GM12878 (cell line): ENCODE results near the gene RAET1G. TPM values are rescaled to one million over a fixed set of nuclear protein-coding genes. Genes with fewer than 3 reads are reported as not detected.

Experiments
- ATAC-seq: fragments of 200-7000 bp; cut with Tn5 transposase; 3 replicates; pipeline ENCODE4 v1.9.1; 2020; ENCODE audit warnings: mild to moderate bottlenecking, moderate library complexity
- BruUV-seq: library from RNA; stranded (reverse); fragments of 400-500 nt; replicated peaks from 2 replicates; lab custom pipeline; 2021; lab: Mats Ljungman, UMichigan
- CTCF ChIA-PET: fragments of 300-600 bp; sonication (Branson Sonifier 250); formaldehyde crosslinking; extraction: SDS; loops from one replicate; lab custom pipeline; 2021; ENCODE audit warnings: inconsistent platforms; lab: Yijun Ruan, JAX
- POLR2A ChIA-PET: fragments of 350-600 bp; formaldehyde crosslinking; extraction: SDS; loops from one replicate; lab custom pipeline; 2021; ENCODE audit warnings: inconsistent platforms; lab: Charles Lee
- RAD21 ChIA-PET: fragments of 300-600 bp; sonication (Branson Sonifier 250); formaldehyde crosslinking; loops from one replicate; lab custom pipeline; 2023; ENCODE audit warnings: antibody characterized with exemption; ENCODE audit not compliant: unreplicated experiment; lab: Charles Lee
- SMC1A ChIA-PET: fragments of 300-600 bp; sonication (Branson Sonifier 250); formaldehyde crosslinking; loops from one replicate; lab custom pipeline; 2023; ENCODE audit not compliant: unreplicated experiment, uncharacterized antibody; lab: Charles Lee
- DNase-seq: peaks from one replicate; pipeline ENCODE4 v3.0.0-alpha.2; 2011; ENCODE audit warnings: low read depth, low spot score
- FAIRE-seq: peaks from 3 replicates; lab custom pipeline; 2011; peaks lifted over from hg19 to GRCh38; lab: Jason Lieb, UNC
- H2AFZ ChIP-seq: 2 replicates; pipeline ENCODE4 v1.6.0; 2011; ENCODE audit warnings: low read depth, low read length, control low read depth; ENCODE audit not compliant: control insufficient read depth
- H3K27ac ChIP-seq: 2 replicates; pipeline ENCODE4 v1.5.1; 2011; ENCODE audit warnings: control low read depth; ENCODE audit not compliant: control insufficient read depth, insufficient read depth
- H3K27me3 ChIP-seq, 2 experiments: replicated peaks in 1 of 2; 2 replicates each; pipeline versions ENCODE4 v1.6.0 to v1.6.1; 2011; ENCODE audit warnings: low read length in 1 of 2; ENCODE audit not compliant: control insufficient read depth in 2 of 2, insufficient read depth in 2 of 2
- H3K36me3 ChIP-seq, 2 experiments: 2 replicates each; pipeline ENCODE4 v1.5.1; 2011; ENCODE audit warnings: low read length in 1 of 2; ENCODE audit not compliant: control insufficient read depth in 2 of 2, insufficient read depth in 2 of 2
- H3K4me1 ChIP-seq: 2 replicates; pipeline ENCODE4 v1.6.1; 2011; ENCODE audit warnings: mild to moderate bottlenecking, low read length, moderate library complexity, mixed read lengths; ENCODE audit not compliant: control insufficient read depth, insufficient read depth
- H3K4me2 ChIP-seq: 2 replicates; pipeline ENCODE4 v1.6.0; 2011; ENCODE audit warnings: control low read depth; ENCODE audit not compliant: control insufficient read depth, insufficient read depth
- H3K4me3 ChIP-seq: fragments of 200-600 bp; sonication (generic); 2 replicates; pipeline ENCODE4 v1.5.1; 2016
- H3K79me2 ChIP-seq: 2 replicates; pipeline ENCODE4 v1.6.0; 2011; ENCODE audit warnings: low read length; ENCODE audit not compliant: control insufficient read depth, insufficient read depth
- H3K9ac ChIP-seq: 2 replicates; pipeline ENCODE4 v1.8.0; 2011; ENCODE audit warnings: low read length, control low read depth, mixed read lengths; ENCODE audit not compliant: control insufficient read depth, insufficient read depth
- H3K9me3 ChIP-seq: replicated peaks from 3 replicates; pipeline ENCODE4 v1.5.1; 2011; ENCODE audit warnings: mild to moderate bottlenecking, low read length; ENCODE audit not compliant: control insufficient read depth, insufficient read depth
- H4K20me1 ChIP-seq: 2 replicates; pipeline ENCODE4 v1.6.0; 2011; ENCODE audit not compliant: control insufficient read depth, insufficient read depth
- BRCA1 ChIP-seq: IDR thresholded peaks from 2 replicates; pipeline ENCODE4 v1.6.1; 2011; ENCODE audit warnings: low read depth, low read length, improper control_type of control experiment
- EP300 ChIP-seq, 2 experiments: fragments of 150-350 bp in 1 of 2; IDR thresholded peaks; 2 replicates each; pipeline ENCODE4 v1.6.1; 2011 to 2012; ENCODE audit warnings: low read depth in 2 of 2, low read length in 2 of 2, borderline replicate concordance in 1 of 2, improper control_type of control experiment in 1 of 2, inconsistent platforms in 1 of 2; ENCODE audit not compliant: control insufficient read depth in 1 of 2
- FOXK2 ChIP-seq: fragments of 450-650 bp; IDR thresholded peaks from 2 replicates; pipeline ENCODE4 v1.6.1; 2017; ENCODE audit warnings: mild to moderate bottlenecking, moderate library complexity
- GATAD2B ChIP-seq: fragments of 450-650 bp; conservative IDR thresholded peaks from 2 replicates; pipeline ENCODE4 v1.6.1; 2017; ENCODE audit warnings: low read depth, mild to moderate bottlenecking, moderate library complexity
- POLR2AphosphoS2 ChIP-seq: IDR thresholded peaks from 2 replicates; pipeline ENCODE4 v1.6.1; 2011; ENCODE audit warnings: low read depth, mild to moderate bottlenecking, low read length, improper control_type of control experiment, moderate library complexity
- RBBP5 ChIP-seq: fragments of 200-600 bp; sonication (generic); conservative IDR thresholded peaks from 2 replicates; pipeline ENCODE4 v1.6.1; 2016
- SPI1 ChIP-seq: IDR thresholded peaks from 2 replicates; pipeline ENCODE4 v1.6.1; 2011; ENCODE audit warnings: low read depth, mild to moderate bottlenecking, low read length, moderate library complexity, borderline replicate concordance; ENCODE audit not compliant: insufficient read depth
- TARDBP ChIP-seq: IDR thresholded peaks from 2 replicates; pipeline ENCODE4 v1.6.1; 2016; ENCODE audit warnings: borderline replicate concordance
- WGBS: methylation state at CpG from one replicate; pipeline ENCODE4 v1.1.6; 2016; ENCODE audit warnings: low lambda C conversion rate; ENCODE audit not compliant: insufficient replicate concordance, insufficient coverage; ENCODE audit errors: missing lambda C conversion rate; 5-methylcytosine and 5-hydroxymethylcytosine counted together
- in situ Hi-C: fragments of 300-500 bp; cut with MboI; formaldehyde crosslinking; loops from 9 replicates; pipeline ENCODE4 v1.14.3; 2018; ENCODE audit warnings: mixed read lengths
- intact Hi-C: fragments of 100-400 bp; cut with micrococcal nuclease; formaldehyde crosslinking; loops from one replicate; pipeline ENCODE4 v1.14.2; 2022; ENCODE audit not compliant: unreplicated experiment
- polyA plus RNA-seq, 11 experiments: library from polyadenylated mRNA; depleted of rRNA in 4 of 11; unstranded in 6 of 11; stranded (reverse) in 5 of 11; fragments of >200 nt; fragmentation: Nextera tagmentation in 4 of 11; fragmentation: Illumina TruSeq in 1 of 11; extraction: Ambion mirVana in 4 of 11; extraction: Trizol in 1 of 11; gene quantifications; 1 replicate in 1 of 11; 2 replicates in 10 of 11; pipeline versions ENCODE4 v1.2.1 to v1.2.3, GENCODE V29; 2011 to 2016; ENCODE audit warnings: inconsistent platforms in 2 of 11, missing spikeins in 2 of 11, low read depth in 1 of 11
- total RNA-seq, 4 experiments: library from RNA; depleted of rRNA in 3 of 4; stranded (reverse); fragments of >200 nt in 3 of 4; fragmentation: Illumina TruSeq in 1 of 4; extraction: Trizol in 1 of 4; gene quantifications; 2 replicates each; pipeline versions ENCODE4 v1.2.1 to v1.2.3, GENCODE V29; 2013 to 2021
- TF ChIP-seq, protein P1 (sequence below): IDR thresholded peaks from 2 replicates; pipeline ENCODE4 v1.6.1; 2012; ENCODE audit warnings: low read depth, low read length, improper control_type of control experiment
- TF ChIP-seq, protein P2 (sequence below): fragments of 450-650 bp; IDR thresholded peaks from 2 replicates; pipeline ENCODE4 v1.6.1; 2017; ENCODE audit warnings: low read depth, mild to moderate bottlenecking, moderate library complexity
- TF ChIP-seq, protein P3 (sequence below): fragments of 450-650 bp; conservative IDR thresholded peaks from 2 replicates; pipeline ENCODE4 v1.6.1; 2017; ENCODE audit warnings: mild to moderate bottlenecking, moderate library complexity
- TF ChIP-seq, protein P4 (sequence below): IDR thresholded peaks from 2 replicates; pipeline ENCODE4 v1.6.1; 2012; ENCODE audit warnings: low read length, inconsistent platforms

RAET1G gene
- total and polyA plus RNA-seq, 10 of the 15 experiments (the other 5 are each of a cell fraction or from before 2014, with no cell fraction given) = not detected

DNA sequence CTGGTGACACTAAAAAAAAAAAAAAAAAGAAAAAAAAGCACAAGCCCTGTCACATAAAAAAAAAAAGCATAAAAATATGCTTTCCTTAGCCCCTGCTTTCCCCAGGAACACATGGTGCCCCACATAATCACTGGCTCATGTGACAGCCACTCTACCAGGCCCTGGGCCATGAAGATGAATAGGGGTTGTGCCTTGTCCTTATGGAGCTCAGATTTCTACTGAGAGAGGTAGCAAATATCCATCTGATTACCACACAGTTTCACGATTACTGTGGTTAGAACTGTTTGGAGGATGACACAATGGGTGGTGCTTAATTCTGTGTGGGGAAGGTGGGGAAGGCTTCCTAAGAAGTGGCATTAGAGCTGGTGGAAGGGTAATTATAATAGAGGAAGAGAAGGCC is 34.3 kb downstream of the RAET1G start:
- 0% methylated on average over 1 of the region's 1 CpG for WGBS
- CTCF ChIA-PET = no interaction called here
- Histone ChIP-seq H3K4me2 (no peak overlapping the region), H3K79me2 (no peaks in the 10 kb centered on the region), H2AFZ (no peak overlapping the region), H3K9me3 (no peaks in the 10 kb centered on the region), H4K20me1 (no peaks in the 10 kb centered on the region), H3K27ac (no peak overlapping the region), H3K4me3 (no peak overlapping the region), H3K36me3 (no peaks in the 10 kb centered on the region), H3K4me1 (no peaks in the 10 kb centered on the region), H3K27me3 (no peaks in the 10 kb centered on the region; a peak in 2 of 4 replicates), H3K9ac (no peak overlapping the region)
- BruUV-seq = no TSS peak
- ATAC-seq (no peak), DNase-seq (no peak), FAIRE-seq (no peak)
- POLR2A ChIA-PET = no interaction called here
- intact Hi-C loops (no loop called here), in situ Hi-C loops (no loop called here)
- SMC1A ChIA-PET = interaction anchor here (0.6 kb wide), 1 partner anchor 183 kb away, joined by 4 read pairs; no protein-coding TSS in a partner anchor
- RAD21 ChIA-PET = no interaction called here
- TF ChIP-seq TARDBP (no peak), RBBP5 (no peak), SPI1 (no peak)
- TF ChIP-seq, protein P1, sequence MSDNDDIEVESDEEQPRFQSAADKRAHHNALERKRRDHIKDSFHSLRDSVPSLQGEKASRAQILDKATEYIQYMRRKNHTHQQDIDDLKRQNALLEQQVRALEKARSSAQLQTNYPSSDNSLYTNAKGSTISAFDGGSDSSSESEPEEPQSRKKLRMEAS = no peak

DNA sequence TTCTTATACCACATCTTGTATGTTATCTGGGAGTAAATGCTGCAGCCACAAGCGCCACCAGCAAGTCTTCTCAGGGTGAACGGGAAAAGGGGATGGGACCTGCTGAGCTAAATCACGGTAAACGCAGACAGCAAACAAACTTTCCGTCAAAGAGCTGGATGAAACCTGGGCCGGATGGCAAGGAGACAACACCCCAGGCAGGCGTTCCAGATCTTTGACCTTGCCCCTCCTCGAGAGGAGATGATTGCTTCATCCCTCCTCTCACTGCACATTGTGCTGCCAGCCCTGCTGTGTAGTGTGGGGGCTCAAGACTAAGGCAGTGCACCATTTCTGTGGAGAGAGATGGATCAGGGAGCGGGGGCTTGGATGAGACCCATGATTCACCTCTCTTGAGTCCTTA is 34.8 kb downstream of the RAET1G start:
- RAD21 ChIA-PET = no interaction called here
- no peak for FAIRE-seq
- in situ Hi-C loops = no loop called here
- 24% methylated on average over 9 of the region's 9 CpGs for WGBS
- Histone ChIP-seq H3K4me2 (no peak overlapping the region), H3K9ac (no peak overlapping the region), H2AFZ (no peak overlapping the region), H3K27ac (no peak overlapping the region), H3K9me3 (no peaks in the 10 kb centered on the region), H3K4me3 (no peak overlapping the region), H4K20me1 (no peaks in the 10 kb centered on the region), H3K27me3 (no peaks in the 10 kb centered on the region; a peak in 2 of 4 replicates), H3K36me3 (no peaks in the 10 kb centered on the region), H3K4me1 (no peaks in the 10 kb centered on the region), H3K79me2 (no peaks in the 10 kb centered on the region)
- intact Hi-C loops = no loop called here
- CTCF ChIA-PET = no interaction called here
- POLR2A ChIA-PET = no interaction called here
- DNase-seq = no peak
- SMC1A ChIA-PET = no interaction called here
- TF ChIP-seq BRCA1 (no peak), POLR2AphosphoS2 (no peak), FOXK2 (no peak), EP300 (IDR thresholded peaks at IDR 0.05; ENCODE audit: borderline replicate concordance in 1 of 2, control insufficient read depth in 1 of 2, low read depth in 2 of 2, low read length in 2 of 2) (no peak), SPI1 (no peak), GATAD2B (no peak)
- TF ChIP-seq, protein P2, sequence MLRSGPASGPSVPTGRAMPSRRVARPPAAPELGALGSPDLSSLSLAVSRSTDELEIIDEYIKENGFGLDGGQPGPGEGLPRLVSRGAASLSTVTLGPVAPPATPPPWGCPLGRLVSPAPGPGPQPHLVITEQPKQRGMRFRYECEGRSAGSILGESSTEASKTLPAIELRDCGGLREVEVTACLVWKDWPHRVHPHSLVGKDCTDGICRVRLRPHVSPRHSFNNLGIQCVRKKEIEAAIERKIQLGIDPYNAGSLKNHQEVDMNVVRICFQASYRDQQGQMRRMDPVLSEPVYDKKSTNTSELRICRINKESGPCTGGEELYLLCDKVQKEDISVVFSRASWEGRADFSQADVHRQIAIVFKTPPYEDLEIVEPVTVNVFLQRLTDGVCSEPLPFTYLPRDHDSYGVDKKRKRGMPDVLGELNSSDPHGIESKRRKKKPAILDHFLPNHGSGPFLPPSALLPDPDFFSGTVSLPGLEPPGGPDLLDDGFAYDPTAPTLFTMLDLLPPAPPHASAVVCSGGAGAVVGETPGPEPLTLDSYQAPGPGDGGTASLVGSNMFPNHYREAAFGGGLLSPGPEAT = no peak
- TF ChIP-seq, protein P3, sequence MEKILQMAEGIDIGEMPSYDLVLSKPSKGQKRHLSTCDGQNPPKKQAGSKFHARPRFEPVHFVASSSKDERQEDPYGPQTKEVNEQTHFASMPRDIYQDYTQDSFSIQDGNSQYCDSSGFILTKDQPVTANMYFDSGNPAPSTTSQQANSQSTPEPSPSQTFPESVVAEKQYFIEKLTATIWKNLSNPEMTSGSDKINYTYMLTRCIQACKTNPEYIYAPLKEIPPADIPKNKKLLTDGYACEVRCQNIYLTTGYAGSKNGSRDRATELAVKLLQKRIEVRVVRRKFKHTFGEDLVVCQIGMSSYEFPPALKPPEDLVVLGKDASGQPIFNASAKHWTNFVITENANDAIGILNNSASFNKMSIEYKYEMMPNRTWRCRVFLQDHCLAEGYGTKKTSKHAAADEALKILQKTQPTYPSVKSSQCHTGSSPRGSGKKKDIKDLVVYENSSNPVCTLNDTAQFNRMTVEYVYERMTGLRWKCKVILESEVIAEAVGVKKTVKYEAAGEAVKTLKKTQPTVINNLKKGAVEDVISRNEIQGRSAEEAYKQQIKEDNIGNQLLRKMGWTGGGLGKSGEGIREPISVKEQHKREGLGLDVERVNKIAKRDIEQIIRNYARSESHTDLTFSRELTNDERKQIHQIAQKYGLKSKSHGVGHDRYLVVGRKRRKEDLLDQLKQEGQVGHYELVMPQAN = no peak
- TF ChIP-seq, protein P4, sequence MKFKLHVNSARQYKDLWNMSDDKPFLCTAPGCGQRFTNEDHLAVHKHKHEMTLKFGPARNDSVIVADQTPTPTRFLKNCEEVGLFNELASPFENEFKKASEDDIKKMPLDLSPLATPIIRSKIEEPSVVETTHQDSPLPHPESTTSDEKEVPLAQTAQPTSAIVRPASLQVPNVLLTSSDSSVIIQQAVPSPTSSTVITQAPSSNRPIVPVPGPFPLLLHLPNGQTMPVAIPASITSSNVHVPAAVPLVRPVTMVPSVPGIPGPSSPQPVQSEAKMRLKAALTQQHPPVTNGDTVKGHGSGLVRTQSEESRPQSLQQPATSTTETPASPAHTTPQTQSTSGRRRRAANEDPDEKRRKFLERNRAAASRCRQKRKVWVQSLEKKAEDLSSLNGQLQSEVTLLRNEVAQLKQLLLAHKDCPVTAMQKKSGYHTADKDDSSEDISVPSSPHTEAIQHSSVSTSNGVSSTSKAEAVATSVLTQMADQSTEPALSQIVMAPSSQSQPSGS = no peak
- ATAC-seq = no peak
- no TSS peak for BruUV-seq
